GM11168 (cell line): ENCODE data around the gene KRTAP10-2.
"Not testable (repeated sequence)": the region's sequence is repeated elsewhere in the genome, so short reads cannot be mapped to it uniquely, and the experiment has no call there.

Experiments used
- in situ Hi-C: fragments of 300-500 bp; cut with MboI; formaldehyde crosslinking; loops from one replicate; pipeline ENCODE4 v1.12.0; 2022; ENCODE audit warnings: low sequenced_read_pairs; ENCODE audit not compliant: unreplicated experiment

KRTAP10-2 gene

GRCh38 chr21:44583800-44584147, 32.5 kb upstream of the KRTAP10-2 start:
- in situ Hi-C loops, result no loop called here

- in situ Hi-C loops, result no loop called here
Measured at GRCh38 chr21:44583089-44583799, 31.9 kb upstream of the KRTAP10-2 start.

GRCh38 chr21:44582055-44582454, 30.8 kb upstream of the KRTAP10-2 start:
- in situ Hi-C loops, result no loop called here

- in situ Hi-C loops, result no loop called here
Measured at GRCh38 chr21:44581158-44581557, 29.9 kb upstream of the KRTAP10-2 start.

- in situ Hi-C loops, result not testable (repeated sequence)
Measured at GRCh38 chr21:44580231-44580821, 29.0 kb upstream of the KRTAP10-2 start, which contains the start of gene KRTAP10-5. Gene KRTAP10-5, minus strand, starts transcription at chr21:44580604. Its CDS starts 26 bp downstream, at chr21:44580578.

GRCh38 chr21:44579833-44580144, 28.5 kb upstream of the KRTAP10-2 start:
- in situ Hi-C loops, result no loop called here

- in situ Hi-C loops, result no loop called here
Measured at GRCh38 chr21:44579056-44579832, 27.9 kb upstream of the KRTAP10-2 start.

- in situ Hi-C loops, result no loop called here
Measured at GRCh38 chr21:44578371-44579055, 27.2 kb upstream of the KRTAP10-2 start.

GRCh38 chr21:44576025-44576420, 24.7 kb upstream of the KRTAP10-2 start:
- in situ Hi-C loops, result no loop called here

- in situ Hi-C loops, result no loop called here
Measured at GRCh38 chr21:44575307-44576024, 24.2 kb upstream of the KRTAP10-2 start.

GRCh38 chr21:44574457-44575306, 23.4 kb upstream of the KRTAP10-2 start:
- in situ Hi-C loops, result no loop called here

GRCh38 chr21:44573630-44574456, 22.5 kb upstream of the KRTAP10-2 start, which contains the start of gene KRTAP10-4:
Gene KRTAP10-4, plus strand, starts transcription at chr21:44573729. Its CDS starts 30 bp downstream, at chr21:44573759.
- in situ Hi-C loops, result not testable (repeated sequence)

- in situ Hi-C loops, result no loop called here
Measured at GRCh38 chr21:44572959-44573583, 21.8 kb upstream of the KRTAP10-2 start.

GRCh38 chr21:44571844-44572782, 20.8 kb upstream of the KRTAP10-2 start:
- in situ Hi-C loops, result no loop called here

- in situ Hi-C loops, result no loop called here
Measured at GRCh38 chr21:44571296-44571695, 20.0 kb upstream of the KRTAP10-2 start.

- in situ Hi-C loops, result no loop called here
Measured at GRCh38 chr21:44569861-44570517, 18.7 kb upstream of the KRTAP10-2 start.
